DND-41 (cell line): ENCODE measurements around the gene GAS1.

Experiments used
- ATAC-seq: fragments of 200-7000 bp; cut with Tn5 transposase; 3 replicates; pipeline ENCODE4 v1.9.1; 2021; ENCODE audit warnings: low read depth; ENCODE audit not compliant: insufficient read depth
- DNase-seq: peaks from one replicate; pipeline ENCODE4 v3.0.0-alpha.2; 2020
- H2AFZ ChIP-seq: 2 replicates; pipeline ENCODE4 v1.6.0; 2012; ENCODE audit warnings: low read depth, low read length
- H3K27ac ChIP-seq: 2 replicates; pipeline ENCODE4 v1.5.1; 2012; ENCODE audit warnings: low read length, inconsistent platforms
- H3K27me3 ChIP-seq: fragments of 200-600 bp; sonication (generic); 2 replicates; pipeline ENCODE4 v1.6.0; 2012; ENCODE audit warnings: low read length, mild to moderate bottlenecking, inconsistent platforms; ENCODE audit not compliant: insufficient read depth, poor library complexity
- H3K36me3 ChIP-seq: 2 replicates; pipeline ENCODE4 v1.5.1; 2012; ENCODE audit warnings: low read length, inconsistent platforms; ENCODE audit not compliant: insufficient read depth
- H3K4me1 ChIP-seq: 2 replicates; pipeline ENCODE4 v1.5.1; 2012; ENCODE audit warnings: mild to moderate bottlenecking, low read length; ENCODE audit not compliant: insufficient read depth
- H3K4me2 ChIP-seq: 2 replicates; pipeline ENCODE4 v1.6.0; 2012; ENCODE audit warnings: mild to moderate bottlenecking, moderate library complexity, low read length, inconsistent platforms; ENCODE audit not compliant: insufficient read depth
- H3K4me3 ChIP-seq, 2 experiments: fragments of 200-600 bp in 1 of 2; shearing (Covaris generic) in 1 of 2; 2 replicates each; pipeline ENCODE4 v1.5.1; 2012 to 2016; ENCODE audit warnings: inconsistent platforms in 2 of 2, low read length in 2 of 2, mild to moderate bottlenecking in 2 of 2, low read depth in 1 of 2, moderate library complexity in 1 of 2
- H3K79me2 ChIP-seq: 2 replicates; pipeline ENCODE4 v1.6.0; 2012; ENCODE audit warnings: low read length, inconsistent platforms; ENCODE audit not compliant: insufficient read depth
- H3K9ac ChIP-seq: 2 replicates; pipeline ENCODE4 v1.6.0; 2012; ENCODE audit warnings: low read depth, mild to moderate bottlenecking, inconsistent platforms, low read length, moderate library complexity
- H3K9me3 ChIP-seq: 2 replicates; pipeline ENCODE4 v1.5.1; 2012; ENCODE audit warnings: low read length, moderate library complexity, mild to moderate bottlenecking, inconsistent platforms; ENCODE audit not compliant: insufficient read depth, severe bottlenecking
- H4K20me1 ChIP-seq: 2 replicates; pipeline ENCODE4 v1.6.0; 2012; ENCODE audit warnings: low read length; ENCODE audit not compliant: insufficient read depth
- EZH2 ChIP-seq: IDR thresholded peaks from 3 replicates; pipeline ENCODE4 v1.6.1; 2012; ENCODE audit warnings: borderline replicate concordance, low read depth, mild to moderate bottlenecking, moderate library complexity, low read length, inconsistent platforms; ENCODE audit not compliant: severe bottlenecking
- TF ChIP-seq, protein P1 (sequence below): IDR thresholded peaks from 2 replicates; pipeline ENCODE4 v1.5.1; 2012; ENCODE audit warnings: borderline replicate concordance, low read length, moderate library complexity, mild to moderate bottlenecking; ENCODE audit not compliant: poor library complexity, severe bottlenecking; ENCODE audit errors: extremely low read depth

Gene GAS1

DNA sequence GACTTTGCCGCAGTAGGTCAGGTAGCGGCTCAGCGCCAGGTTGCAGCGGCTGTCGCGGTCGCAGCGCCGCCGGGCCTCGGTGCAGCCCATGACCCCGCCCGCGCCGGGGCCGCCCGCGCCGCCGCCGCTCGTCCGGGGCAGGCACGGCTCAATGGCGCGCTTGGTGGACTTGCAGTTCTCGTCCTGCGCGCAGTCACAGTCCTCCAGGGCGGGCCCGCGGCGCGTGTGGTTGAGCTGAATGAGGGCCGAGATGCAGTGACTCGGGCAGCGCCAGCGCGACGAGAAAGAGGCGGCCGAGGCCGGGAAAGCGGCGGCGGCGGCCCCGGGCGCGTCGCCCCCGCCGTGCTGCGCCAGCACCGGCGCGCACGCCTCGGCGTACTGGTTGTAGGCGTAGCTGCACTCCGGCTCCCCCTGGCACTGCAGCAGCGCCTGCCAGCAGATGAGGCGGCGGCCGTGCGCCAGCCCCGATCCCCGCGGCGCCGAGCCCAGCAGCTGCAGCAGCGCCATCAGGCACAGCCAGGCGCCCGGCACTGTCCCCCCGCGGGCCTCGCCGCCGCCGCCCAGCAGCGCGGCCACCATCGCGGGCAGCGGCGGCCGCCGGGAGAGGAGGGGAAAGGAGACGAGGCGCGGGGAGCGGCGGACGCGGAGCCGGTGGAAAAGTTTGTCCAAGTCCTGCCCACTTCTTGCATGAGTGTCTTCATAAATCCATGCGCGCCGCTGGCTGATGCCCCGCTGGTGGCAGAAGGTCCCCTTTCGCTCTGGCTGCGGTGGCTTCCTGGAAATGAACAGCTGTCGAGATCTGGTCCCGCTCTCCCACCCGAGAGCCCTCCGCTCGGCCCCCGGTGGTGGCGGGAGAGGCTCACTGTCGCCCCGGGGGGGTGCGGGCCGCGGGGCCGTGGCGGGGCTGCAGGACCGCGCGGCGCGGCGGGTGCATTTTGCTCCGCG is 833 bp downstream of the GAS1 start:
- H2AFZ ChIP-seq = peak overlapping the region; percentile 67
- H3K27ac ChIP-seq = peak overlapping the region; percentile 83

DNA sequence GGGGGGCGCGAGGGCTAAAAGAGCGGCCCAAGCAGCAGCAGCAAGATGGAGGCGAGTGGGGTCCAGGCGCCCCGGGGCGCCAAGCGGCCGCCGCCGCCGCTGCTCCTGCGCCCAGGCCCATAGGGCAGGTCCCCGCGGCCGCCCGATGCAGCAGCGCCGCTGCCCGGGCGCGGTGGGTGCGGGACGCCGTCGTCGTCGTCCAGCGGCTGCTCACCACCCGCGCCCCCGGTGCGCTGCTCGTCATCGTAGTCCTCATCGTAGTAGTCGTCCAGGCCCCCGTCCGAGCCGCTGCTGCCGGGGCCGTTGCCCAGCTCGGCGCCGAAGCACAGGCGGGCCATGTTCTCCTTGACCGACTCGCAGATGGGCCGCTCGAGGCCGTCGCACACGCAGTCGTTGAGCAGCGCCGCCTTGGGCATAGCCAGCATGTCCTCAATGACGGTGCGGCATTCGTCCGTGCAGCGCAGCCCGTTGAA is 1.5 kb downstream of the GAS1 start:
- Histone ChIP-seq H3K79me2 (peaks cover 3% of the 10 kb centered on the region), H3K9ac (peak overlapping the region; percentile 81), H3K27me3 (no peaks in the 10 kb centered on the region), H3K4me1 (peaks cover 26% of the 10 kb centered on the region), H3K27ac (peak overlapping the region; percentile 49; the same call in 1 of the 2 replicates), H3K36me3 (no peaks in the 10 kb centered on the region; the same call in 1 of the 2 replicates), H4K20me1 (peaks cover 12% of the 10 kb centered on the region), H3K4me3 (peak overlapping the region in 1 of 2 experiments; percentile 68; a peak in 2 of 4 replicates), H3K4me2 (peak overlapping the region; percentile 98), H2AFZ (peak overlapping the region; percentile 67), H3K9me3 (peaks cover 1% of the 10 kb centered on the region)
- no peak for TF ChIP-seq EZH2
- TF ChIP-seq, protein P1, sequence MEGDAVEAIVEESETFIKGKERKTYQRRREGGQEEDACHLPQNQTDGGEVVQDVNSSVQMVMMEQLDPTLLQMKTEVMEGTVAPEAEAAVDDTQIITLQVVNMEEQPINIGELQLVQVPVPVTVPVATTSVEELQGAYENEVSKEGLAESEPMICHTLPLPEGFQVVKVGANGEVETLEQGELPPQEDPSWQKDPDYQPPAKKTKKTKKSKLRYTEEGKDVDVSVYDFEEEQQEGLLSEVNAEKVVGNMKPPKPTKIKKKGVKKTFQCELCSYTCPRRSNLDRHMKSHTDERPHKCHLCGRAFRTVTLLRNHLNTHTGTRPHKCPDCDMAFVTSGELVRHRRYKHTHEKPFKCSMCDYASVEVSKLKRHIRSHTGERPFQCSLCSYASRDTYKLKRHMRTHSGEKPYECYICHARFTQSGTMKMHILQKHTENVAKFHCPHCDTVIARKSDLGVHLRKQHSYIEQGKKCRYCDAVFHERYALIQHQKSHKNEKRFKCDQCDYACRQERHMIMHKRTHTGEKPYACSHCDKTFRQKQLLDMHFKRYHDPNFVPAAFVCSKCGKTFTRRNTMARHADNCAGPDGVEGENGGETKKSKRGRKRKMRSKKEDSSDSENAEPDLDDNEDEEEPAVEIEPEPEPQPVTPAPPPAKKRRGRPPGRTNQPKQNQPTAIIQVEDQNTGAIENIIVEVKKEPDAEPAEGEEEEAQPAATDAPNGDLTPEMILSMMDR = no peak
- ATAC-seq (no peak), DNase-seq (no peak)

More for the DNA sequence above, 833 bp downstream of the GAS1 start:
- Histone ChIP-seq H3K4me1 (peaks cover 26% of the 10 kb centered on the region), H4K20me1 (peaks cover 12% of the 10 kb centered on the region), H3K4me2 (peak overlapping the region; percentile 98), H3K27me3 (no peaks in the 10 kb centered on the region), H3K4me3 (peak overlapping the region; percentile 47 to 68; a peak in 3 of 4 replicates), H3K79me2 (peaks cover 3% of the 10 kb centered on the region), H3K9me3 (peaks cover 3% of the 10 kb centered on the region), H3K36me3 (no peaks in the 10 kb centered on the region; the same call in 1 of the 2 replicates), H3K9ac (peak overlapping the region; percentile 81)
- DNase-seq (peak; percentile 75), ATAC-seq (peak; percentile 64)
- no peak for TF ChIP-seq EZH2
- TF ChIP-seq, protein P1 = peak; percentile 29

DNA sequence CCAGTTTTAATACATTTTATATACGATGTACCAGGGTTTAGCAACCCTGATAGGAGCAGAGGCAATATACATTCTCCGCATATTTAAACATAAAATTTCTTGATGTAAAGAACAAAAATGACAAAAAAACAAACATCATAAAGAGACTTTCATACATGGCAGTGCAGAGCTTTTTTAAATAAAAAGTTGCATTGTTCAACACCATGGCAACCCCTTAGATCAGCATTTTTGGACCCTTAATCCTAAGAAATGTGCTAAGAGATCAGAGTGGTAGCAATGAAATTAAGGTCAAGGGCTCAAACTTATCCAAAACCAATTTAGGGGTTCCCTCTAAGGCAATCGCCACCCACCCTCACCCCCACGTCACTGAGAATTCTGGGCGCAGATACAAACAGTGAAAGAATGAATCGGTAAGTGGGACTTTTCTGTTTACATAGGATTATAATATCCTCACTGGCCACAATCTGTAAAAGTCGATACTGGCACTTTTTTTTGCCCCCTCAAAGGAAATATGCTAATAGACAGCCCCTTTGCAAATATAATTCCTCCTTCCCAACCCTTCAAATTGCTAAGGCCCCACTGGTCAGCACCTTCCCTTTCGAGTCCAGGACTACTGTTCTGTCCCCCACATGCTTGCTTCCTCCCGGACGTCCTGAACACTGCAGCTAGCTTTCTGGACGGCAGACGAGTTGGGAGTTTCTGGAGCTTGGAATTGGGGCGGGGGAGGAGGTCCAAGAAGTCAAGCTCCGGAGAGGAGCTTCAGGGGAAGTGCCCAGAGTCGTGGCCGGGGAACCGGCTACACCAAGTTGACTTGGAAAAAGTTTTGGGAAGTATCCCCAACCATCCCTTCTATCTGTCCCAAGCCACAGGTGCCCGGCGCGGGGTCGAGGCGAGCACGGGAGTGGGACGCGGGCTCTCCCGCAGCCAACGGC is 2.2 kb downstream of the GAS1 start:
- no peak overlapping the region for H3K27ac ChIP-seq
- TF ChIP-seq EZH2 = no peak
- TF ChIP-seq, protein P1 = no peak
- H3K4me2 ChIP-seq = peak overlapping the region; percentile 98
- peaks cover 3% of the 10 kb centered on the region for H3K79me2 ChIP-seq
- peaks cover 12% of the 10 kb centered on the region for H4K20me1 ChIP-seq
- H3K9ac ChIP-seq = no peak overlapping the region
- H3K36me3 ChIP-seq = no peaks in the 10 kb centered on the region
- no peaks in the 10 kb centered on the region for H3K27me3 ChIP-seq
- peak overlapping the region in 1 of 2 experiments; percentile 68; a peak in 1 of 4 replicates for H3K4me3 ChIP-seq
- no peak for ATAC-seq
- no peak overlapping the region for H2AFZ ChIP-seq
- peaks cover 26% of the 10 kb centered on the region for H3K4me1 ChIP-seq
- DNase-seq = no peak
- H3K9me3 ChIP-seq = no peaks in the 10 kb centered on the region
